NCI-H774 (cell line): Measurements from ENCODE around the gene STIM2.
A peak's percentile ranks its signal among the peaks of the same experiment; 100 is the strongest.
"Not testable (repeated sequence)": the region's sequence is repeated elsewhere in the genome, so short reads cannot be mapped to it uniquely, and the experiment has no call there.

Experiments used
- DNase-seq: peaks from one replicate; lab custom pipeline; 2025; lab: John Stamatoyannopoulos, UW

STIM2 gene

DNA sequence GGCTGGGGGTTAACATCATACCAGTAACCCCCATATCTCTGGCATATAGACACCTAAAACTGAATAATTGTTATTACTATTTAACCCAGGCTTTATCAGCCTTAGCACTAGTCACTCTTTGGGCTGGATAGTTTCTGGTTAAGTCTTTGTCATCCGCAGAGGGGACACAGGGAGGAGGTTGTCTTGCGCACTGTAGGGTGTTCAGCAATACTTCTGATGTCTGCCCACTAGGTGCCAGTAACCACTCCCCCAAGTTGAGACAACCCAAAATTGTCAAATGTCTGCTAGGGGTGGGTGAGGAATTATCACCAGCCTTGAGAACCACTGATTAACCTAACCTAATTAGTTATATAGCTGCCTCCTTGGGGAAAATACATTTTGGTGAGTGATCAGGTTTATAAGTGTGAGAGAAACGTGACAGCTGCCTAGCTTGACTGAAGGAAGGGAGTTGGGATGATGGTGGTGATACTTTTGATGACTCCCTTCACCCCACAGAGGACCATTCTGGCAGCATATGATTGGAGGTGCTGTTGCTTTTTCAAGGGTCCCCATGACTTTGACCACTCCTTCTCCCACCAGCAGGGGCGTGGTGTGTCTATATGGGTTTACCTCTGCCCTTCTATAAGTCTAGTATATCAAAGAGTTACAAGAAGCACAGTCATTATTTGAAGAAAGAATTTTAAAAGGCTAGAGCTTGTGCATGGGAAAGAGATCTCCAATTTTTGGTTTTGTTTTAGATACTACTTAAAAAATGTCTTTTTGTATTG is 140.9 kb downstream of the STIM2 start:
- no peak for DNase-seq

DNA sequence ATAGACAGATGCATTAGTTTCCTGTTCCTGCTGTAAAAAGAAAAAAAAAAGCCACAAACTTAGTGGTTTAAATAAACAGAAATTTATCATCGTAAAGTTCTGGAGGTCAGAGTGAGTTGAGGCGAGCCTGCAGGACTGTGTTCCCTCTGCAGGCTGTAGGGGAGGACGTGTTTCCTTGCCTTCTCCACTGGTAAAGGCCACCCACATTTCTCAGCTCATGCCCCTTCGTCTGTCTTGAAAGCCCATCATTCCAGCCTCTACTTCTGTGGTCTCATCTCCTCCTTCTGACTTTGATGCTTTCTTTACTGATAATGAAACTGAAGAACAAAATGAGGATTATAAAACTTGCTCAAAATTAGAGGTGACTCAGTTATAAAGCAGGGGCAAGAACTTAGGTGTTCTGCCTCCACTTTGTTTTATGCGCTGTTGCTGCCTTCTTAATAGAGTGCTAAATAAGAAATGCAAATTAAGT is 143.0 kb downstream of the STIM2 start:
- DNase-seq: no peak

DNA sequence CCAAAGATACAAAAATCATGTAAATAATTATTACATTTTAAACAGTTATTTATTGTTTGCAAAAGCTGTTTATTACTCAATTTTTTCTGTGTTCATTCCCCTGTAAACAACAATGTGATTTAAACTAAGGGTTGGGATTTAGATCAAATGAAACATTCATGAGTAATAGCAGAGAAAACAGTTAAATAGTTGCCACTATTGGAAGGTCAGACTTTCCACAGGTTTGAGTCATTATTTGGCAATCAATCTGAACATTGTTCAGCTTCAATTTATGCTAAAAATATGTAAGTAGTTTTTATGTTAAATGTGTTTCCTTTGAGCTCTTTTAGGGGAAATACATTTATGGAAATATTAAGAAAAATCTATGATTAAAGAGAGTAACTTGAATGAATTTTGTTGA is 144.9 kb downstream of the STIM2 start:
- DNase-seq: no peak

DNA sequence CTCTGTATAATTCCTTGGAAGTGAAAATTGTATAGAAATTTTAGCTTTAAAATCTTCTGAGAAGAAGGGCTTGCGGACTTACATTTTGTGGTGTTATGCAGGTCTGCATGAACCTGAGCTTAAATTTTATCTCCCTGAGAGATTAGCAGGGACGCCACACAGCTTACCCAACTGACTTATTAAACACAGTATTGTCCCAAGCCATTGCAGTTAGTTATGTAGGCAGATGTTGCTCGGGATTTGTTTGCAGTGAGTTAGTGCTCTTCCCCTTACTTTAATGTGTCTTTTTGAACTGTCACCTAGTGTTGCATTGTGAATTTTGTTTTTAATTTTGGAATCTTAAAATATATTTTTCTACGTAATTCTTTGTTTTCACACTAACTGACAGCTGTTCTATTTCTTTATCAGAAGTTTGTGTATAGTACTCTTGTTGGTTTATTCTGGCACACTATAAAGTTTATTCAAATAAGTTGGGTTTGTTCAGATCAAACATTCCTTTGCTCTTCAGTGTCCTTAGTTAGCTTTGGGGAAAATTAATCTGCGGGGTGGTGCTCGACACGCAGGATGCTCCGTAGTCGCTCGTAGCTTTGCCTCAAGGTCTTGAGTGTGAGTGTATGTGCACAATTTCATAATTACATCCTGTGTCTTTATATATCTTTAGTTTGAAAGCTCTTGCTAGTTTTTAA is 145.4 kb downstream of the STIM2 start:
- no peak for DNase-seq

DNA sequence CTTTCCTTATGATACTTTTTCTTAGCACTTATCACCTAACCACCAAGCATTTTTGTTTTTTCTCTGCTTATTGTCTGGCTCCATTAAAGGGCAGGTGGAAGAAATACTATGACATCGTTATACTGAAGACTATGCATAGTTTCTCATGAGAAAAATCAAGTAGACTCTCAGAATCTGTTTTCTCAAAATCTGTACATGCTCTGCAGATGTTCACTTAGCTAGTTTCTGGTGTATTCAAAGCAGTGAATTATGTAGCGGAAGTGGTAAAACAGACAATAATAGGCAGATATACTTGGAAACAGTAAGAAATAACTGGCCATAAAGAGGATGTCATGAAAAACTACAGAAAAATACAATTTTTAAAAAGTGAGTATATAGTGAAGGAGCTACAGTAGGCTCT is 146.0 kb downstream of the STIM2 start:
- DNase-seq: no peak

DNA sequence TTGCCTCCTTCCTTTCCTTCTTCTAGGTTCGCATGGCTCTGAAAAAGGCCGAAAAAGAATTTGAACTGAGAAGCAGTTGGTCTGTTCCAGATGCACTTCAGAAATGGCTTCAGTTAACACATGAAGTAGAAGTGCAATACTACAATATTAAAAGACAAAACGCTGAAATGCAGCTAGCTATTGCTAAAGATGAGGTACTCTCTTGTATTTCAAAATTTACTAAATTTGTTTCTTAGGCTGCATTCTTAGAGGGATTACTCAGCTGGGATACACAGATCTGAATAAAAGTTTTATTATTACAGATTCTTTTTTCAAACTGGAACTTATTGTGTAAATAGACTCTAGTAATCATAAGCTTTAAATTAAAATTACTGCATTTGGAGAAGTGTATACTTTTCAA is 146.9 kb downstream of the STIM2 start:
- no peak for DNase-seq

DNA sequence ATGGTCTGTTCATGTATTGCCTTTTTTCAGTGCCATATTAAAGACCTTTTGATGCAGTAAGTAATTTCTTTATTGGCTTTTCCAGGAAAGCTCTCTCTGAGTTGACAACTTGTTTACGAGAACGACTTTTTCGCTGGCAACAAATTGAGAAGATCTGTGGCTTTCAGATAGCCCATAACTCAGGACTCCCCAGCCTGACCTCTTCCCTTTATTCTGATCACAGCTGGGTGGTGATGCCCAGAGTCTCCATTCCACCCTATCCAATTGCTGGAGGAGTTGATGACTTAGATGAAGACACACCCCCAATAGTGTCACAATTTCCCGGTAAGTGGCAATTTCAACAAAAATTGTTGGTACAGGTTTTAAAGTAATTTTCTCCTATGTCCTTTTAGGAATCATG is 148.0 kb downstream of the STIM2 start:
- no peak for DNase-seq

DNA sequence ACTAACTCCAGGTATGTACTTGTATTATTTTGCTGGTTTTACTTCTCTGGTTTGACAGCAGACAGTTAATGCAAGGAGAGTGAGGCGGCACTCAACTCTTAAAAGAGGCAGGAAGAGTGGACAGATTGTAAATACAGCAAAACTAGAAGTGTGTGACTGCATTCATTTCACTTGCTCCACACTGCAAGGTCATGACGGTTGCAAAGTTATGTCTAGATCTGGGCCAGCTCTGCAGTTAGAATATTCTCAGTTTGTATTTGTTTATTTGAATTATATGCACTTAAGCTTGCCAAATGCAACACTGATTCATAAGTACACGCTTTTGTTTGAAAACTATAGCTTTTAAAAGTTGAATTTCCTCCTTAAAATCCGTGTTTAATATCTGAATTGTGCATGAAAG is 148.9 kb downstream of the STIM2 start:
- DNase-seq: no peak

DNA sequence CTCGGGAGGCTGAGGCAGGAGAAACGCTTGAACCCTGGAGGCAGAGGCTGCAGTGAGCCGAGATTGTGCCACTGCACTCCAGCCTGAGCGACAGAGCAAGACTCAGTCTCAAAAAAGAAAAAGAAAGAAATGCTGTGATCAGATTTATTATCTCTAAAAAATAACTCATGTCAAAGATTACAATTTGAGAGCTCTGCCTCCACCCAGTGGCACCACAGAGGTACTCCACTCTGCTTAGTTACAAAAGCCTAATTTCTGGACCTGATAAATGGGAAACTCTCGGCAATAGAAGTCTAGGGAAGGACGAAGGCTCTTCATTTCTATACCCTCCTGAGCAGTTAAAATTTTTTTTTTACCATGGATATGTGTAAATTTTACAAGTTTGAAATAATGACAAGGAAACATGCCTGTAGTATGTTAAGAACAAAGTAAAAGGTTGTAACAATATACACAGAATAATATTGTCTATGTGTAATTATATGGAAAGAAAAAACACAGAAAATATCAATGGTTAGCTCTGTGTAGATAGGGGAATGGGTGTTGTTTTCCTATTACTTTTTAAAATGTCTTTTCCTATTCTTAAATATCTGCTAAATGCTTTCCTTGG is 149.8 kb downstream of the STIM2 start:
- DNase-seq: peak; percentile 38

DNA sequence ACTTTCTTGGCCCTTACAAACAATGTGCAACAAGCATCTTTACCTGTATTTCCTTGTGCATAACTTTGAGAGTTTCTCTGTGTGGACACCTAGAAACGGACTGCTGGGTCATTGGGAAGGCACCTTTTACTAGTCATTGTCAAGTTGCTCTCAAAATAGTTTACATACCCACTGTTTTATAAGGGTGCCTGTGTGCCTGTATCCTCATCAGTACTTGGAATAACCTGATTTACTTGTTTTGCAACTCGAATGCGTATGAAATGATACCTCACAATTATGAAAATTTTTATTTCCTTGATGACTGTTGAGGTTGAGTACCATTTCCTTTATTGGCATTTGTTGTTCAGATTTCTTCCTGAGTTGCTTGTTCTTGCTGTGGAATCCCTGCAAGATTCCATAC is 150.8 kb downstream of the STIM2 start:
- DNase-seq: no peak

DNA sequence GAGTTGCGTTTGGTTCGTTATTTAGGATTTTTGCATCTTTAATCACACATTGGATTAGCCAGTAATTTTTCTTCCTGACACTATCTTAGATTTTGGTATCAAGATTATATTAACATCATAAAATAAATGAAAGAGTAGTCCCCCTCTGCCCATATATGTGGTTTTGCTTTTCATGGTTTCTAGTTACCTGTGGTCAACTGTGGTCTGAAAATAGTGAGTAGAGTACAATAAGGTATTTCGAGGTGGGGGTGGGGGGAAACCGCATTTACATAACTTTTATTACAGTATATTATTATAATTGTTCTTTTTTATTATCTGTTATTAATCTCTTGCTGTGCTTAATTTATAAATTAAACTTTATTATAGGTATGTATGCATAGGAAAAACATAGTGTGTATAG is 152.4 kb downstream of the STIM2 start:
- no peak for DNase-seq

DNA sequence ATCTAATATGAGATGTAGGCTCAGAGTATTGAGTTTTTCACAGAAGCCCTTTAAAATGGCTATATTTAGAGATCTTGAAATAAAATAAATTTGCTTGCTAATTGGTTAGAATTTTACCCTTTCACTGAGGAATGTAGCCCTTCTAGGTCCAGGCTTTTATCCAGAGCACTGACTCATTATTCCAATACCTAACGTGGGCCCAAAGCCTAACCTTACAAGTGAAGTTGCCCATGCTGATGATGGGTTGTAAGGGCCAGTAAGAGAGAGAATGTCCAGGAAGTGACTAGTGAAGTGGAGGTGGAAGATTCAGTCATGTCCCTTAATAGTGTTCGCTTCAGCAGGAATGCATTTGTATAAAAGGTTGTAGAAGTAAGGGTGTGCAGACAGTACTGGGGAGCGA is 155.9 kb downstream of the STIM2 start:
- no peak for DNase-seq

DNA sequence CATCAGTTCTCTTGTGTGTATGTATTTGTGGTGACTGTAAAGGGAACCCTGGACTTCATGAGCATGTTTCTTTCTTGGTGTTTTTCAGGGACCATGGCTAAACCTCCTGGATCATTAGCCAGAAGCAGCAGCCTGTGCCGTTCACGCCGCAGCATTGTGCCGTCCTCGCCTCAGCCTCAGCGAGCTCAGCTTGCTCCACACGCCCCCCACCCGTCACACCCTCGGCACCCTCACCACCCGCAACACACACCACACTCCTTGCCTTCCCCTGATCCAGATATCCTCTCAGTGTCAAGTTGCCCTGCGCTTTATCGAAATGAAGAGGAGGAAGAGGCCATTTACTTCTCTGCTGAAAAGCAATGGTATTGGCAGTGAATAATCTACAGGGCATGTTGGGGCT is 157.0 kb downstream of the STIM2 start:
- DNase-seq: no peak

DNA sequence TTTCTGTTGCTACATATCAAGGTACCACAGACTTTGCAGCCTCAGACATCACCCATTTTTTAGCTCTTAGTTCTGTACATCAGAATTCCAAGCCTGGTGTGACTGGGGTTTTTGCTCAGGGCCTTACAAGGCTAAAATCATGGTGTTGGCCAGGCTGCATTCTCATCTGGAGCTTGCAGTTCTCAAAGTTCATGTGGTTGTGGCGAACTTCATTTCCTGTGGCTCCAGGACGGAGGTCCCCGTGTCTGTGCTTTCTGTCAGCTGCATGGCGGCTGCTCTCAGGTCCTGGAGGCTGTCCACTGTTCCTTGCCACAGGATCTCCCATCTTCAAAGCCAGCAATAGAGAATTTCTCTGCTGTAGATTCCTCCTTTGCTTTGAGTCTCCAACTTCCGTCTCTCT is 157.4 kb downstream of the STIM2 start:
- no peak for DNase-seq

DNA sequence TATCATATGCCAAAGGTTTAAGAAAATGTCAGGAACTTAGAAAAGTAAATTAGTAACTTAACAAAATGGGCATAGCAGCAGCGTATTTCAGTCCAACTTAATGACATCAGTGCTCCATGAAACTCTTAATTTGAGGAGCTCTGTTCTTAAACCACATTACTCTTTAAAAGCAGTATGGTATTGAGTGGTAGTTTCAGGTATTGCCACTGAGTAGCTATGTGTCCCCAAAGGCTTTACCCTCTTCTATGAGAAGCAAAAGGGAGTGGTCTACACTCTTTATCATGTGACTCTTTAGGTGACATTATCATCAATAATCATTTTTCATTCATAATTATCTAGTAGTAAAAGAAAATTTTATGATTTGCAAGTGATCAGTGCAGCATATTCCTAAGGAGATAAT is 158.3 kb downstream of the STIM2 start:
- no peak for DNase-seq

DNA sequence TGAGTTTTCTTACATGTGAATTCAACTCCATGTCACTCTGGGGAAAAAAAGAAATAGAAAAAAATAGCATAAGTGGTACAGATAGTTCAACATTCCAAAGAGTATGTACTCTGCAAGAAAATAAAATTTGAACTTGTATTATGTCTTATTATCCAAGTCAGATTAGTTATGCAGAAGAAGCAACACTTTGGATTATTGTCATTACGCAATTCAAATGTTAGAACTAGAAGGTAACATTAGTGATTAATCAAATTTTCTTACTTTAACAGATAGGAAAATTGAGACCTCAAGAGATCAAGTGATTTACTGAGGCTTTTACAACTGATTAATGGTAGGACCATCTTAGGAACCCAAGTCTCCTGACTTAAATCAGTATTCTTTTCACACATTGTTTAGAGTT is 159.1 kb downstream of the STIM2 start:
- DNase-seq: no peak

DNA sequence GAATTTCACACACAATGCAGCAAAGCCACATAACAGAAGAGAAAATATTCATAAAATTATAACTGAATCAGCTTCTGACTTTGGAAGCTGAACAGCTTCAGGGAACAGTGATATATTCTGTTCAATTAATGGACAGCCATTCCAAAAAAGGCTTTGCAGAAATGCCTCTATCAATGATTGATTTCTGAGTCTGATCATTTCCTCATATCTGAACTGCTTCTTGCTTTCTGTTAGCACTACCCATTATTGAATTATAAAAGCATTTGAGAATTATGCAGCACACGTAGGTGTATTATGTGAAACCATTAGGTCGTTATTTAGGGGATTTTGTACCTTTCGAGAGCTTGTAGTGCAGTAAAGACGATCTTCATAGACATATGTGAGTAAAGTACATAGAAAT is 159.6 kb downstream of the STIM2 start:
- no peak for DNase-seq

DNA sequence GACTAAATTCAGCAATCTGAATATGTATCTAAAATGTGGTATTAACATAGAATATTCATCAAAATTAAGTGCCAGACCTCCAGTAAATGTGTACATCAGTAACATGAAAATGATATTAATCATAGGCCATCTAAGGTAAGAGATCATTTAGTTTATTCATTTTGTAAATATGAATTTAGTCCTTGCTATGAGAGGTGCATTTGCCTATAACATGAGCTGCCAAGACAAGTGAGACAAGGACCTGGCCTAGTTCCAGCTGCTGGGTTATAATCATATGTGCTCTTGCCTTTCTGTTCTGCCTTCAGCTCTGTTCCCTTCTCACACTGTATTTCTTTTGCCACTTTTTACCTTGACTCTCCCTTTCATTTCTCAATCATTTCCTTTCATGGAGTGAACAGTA is 160.0 kb downstream of the STIM2 start:
- DNase-seq: no peak

DNA sequence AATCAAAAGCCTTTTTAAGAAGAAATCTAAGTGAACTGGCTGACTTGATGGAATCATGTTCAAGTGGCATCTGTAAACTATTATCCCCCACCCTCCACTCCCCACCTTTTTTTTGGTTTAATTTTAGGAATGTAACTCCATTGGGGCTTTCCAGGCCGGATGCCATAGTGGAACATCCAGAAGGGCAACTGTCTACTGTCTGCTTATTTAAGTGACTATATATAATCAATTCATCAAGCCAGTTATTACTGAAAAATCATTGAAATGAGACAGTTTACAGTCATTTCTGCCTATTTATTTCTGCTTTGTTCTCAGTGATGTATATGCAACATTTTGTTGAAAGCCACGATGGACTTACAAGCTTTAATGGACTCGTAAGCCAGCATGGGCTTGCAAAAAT is 162.3 kb downstream of the STIM2 start:
- no peak for DNase-seq

DNA sequence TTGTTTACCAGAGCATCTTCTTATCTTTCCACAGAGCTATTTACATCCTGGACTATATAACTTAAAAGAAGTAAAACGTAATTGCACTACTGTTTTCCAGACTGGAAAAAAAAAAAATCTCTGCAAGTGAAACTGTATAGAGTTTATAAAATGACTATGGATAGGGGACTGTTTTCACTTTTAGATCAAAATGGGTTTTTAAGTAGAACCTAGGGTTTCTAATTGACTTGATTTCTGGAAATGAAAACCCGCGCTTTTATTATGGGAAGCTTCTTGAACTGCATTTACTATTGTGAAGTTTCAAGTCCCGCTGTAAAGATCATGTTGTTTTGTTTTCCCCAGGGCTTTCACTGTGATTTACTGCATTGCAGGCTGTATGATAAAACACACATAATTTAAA is 162.7 kb downstream of the STIM2 start:
- no peak for DNase-seq

DNA sequence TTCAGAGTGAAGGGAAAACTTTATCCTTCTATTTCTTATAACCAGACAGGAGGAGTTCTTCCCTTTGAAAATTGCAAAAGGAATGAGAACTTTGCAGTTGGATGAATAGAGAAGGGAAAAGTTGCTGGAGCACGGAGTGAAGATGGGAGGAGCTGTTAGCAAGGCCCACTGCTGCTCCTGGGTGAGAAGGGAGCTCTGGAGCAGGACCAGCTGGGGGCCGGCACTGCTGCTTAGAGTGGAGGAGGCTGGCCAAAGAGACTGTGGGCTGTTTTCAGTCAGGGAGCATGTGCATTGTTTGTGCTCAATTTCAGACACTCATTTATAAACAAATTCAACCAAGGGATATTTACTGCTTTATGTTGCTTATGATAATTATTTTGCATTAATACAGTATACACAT is 164.2 kb downstream of the STIM2 start:
- DNase-seq: no peak

DNA sequence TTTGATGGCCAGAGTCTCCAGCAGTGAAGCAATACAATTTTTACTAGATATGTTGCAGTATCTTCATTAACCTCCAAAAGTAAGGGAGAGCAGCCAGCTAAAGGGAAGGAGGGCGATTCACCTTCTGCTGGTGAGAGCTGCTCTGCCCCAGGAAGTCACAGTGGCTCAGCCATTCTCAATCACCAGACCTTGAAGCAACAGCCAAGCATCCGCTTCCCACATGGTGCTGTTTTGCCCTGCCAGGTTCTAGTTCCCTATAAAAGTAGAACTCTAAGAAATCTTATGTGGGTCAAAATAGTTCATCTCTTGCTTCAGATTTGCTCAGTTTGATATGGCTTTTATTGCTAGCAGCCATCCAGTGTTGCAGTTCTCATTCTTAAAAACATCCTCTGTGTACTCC is 166.8 kb downstream of the STIM2 start:
- DNase-seq: no peak

DNA sequence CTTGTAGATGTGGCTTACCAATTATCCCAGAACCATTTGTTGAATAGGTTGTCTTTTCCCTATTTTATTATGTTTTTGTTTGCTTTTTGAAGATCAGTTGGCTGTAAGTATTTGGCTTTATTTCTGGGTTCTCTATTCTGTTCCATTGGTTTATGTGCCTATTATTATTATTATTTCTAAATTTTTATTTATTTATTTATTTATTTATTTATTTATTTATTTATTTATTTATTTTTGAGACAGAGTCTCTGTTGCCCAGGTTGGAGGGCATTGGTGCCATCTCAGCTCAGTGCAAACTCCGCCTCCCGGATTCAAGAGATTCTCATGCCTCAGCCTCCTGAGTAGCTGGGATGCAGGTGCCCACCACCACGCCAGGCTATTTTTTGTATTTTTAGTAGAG is 174.5 kb downstream of the STIM2 start:
- not testable (repeated sequence) for DNase-seq
